ENCODE measurements around the gene RAD51B.

Gene RAD51B

GRCh38 chr14:68711561-68712309 lies 892.2 kb downstream of the RAD51B start:
- TF ChIP-seq CTCF (IDR thresholded peaks at IDR 0.05; ENCODE audit: insufficient read depth, low read length), result no peak
- no peak for TF ChIP-seq GABPA (IDR thresholded peaks at IDR 0.05; ENCODE audit: low read depth)
- no peak for TF ChIP-seq REST (IDR thresholded peaks at IDR 0.05; ENCODE audit: insufficient replicate concordance, low read depth)
- TF ChIP-seq SPI1 (IDR thresholded peaks at IDR 0.05; ENCODE audit: borderline replicate concordance, low read depth), result no peak
- TF ChIP-seq POLR2AphosphoS5 (IDR thresholded peaks at IDR 0.05; ENCODE audit: low read depth), result no peak
- Histone ChIP-seq H3K4me3 (replicated peaks; ENCODE audit: insufficient read depth, low read length) (no peak overlapping the region), H3K27ac (replicated peaks) (no peak overlapping the region), H3K27me3 (ENCODE audit: insufficient read depth, poor library complexity, severe bottlenecking) (no peaks in the 10 kb centered on the region)
- no peak for DNase-seq (ENCODE audit: low read depth in 1 of 2, low spot score in 1 of 2)

GRCh38 chr14:68712703-68713370 lies 893.3 kb downstream of the RAD51B start:
- H3K4me3 ChIP-seq (replicated peaks; ENCODE audit: insufficient read depth, low read length), result no peak overlapping the region
- no peaks in the 10 kb centered on the region for H3K27me3 ChIP-seq (ENCODE audit: insufficient read depth, poor library complexity, severe bottlenecking)
- DNase-seq (ENCODE audit: low read depth in 1 of 2, low spot score in 1 of 2), result no peak
- no peak for TF ChIP-seq SPI1 (IDR thresholded peaks at IDR 0.05; ENCODE audit: borderline replicate concordance, low read depth)
- TF ChIP-seq CTCF (IDR thresholded peaks at IDR 0.05; ENCODE audit: insufficient read depth, low read length), result no peak
- no peak for TF ChIP-seq GABPA (IDR thresholded peaks at IDR 0.05; ENCODE audit: low read depth)
- TF ChIP-seq POLR2AphosphoS5 (IDR thresholded peaks at IDR 0.05; ENCODE audit: low read depth), result no peak
- TF ChIP-seq REST (IDR thresholded peaks at IDR 0.05; ENCODE audit: insufficient replicate concordance, low read depth), result no peak
- H3K27ac ChIP-seq (replicated peaks), result no peak overlapping the region

- H3K27ac ChIP-seq (replicated peaks), result no peak overlapping the region
- no peak for DNase-seq (ENCODE audit: low read depth in 1 of 2, low spot score in 1 of 2)
- TF ChIP-seq CTCF (IDR thresholded peaks at IDR 0.05; ENCODE audit: insufficient read depth, low read length) (no peak), REST (IDR thresholded peaks at IDR 0.05; ENCODE audit: insufficient replicate concordance, low read depth) (no peak), GABPA (IDR thresholded peaks at IDR 0.05; ENCODE audit: low read depth) (no peak), POLR2AphosphoS5 (IDR thresholded peaks at IDR 0.05; ENCODE audit: low read depth) (no peak), SPI1 (IDR thresholded peaks at IDR 0.05; ENCODE audit: borderline replicate concordance, low read depth) (no peak)
These were observed 894.2 kb downstream of the RAD51B start for GRCh38 chr14:68713782-68714181.

More at GRCh38 chr14:68713782-68714181, 894.2 kb downstream of the RAD51B start:
- Histone ChIP-seq H3K4me3 (replicated peaks; ENCODE audit: insufficient read depth, low read length) (no peak overlapping the region), H3K27me3 (ENCODE audit: insufficient read depth, poor library complexity, severe bottlenecking) (no peaks in the 10 kb centered on the region)

Data from HL-60 (cell line).